Right lobe of liver (tissue), 4 donors: ENCODE data around the gene YPEL5.

ENCODE experiments used
- CTCF ChIP-seq, 4 donors: fragments of 200-600 bp in 3 of 4; fragments of 450-650 bp in 1 of 4; IDR thresholded peaks; one replicate each; pipeline versions ENCODE4 v1.5.1 to v1.8.0; 2016 to 2022; ENCODE audit warnings: antibody characterized with exemption in 4 of 4, mild to moderate bottlenecking in 2 of 4
- POLR2A ChIP-seq: fragments of 450-650 bp; IDR thresholded peaks from one replicate; pipeline ENCODE4 v1.6.1; 2017; ENCODE audit warnings: antibody characterized with exemption, mild to moderate bottlenecking
- donor health status: DM: no; HTN: no; CAD: no.
- donor health status: DM: no; HTN: no; CAD: no.
- donor health status: DM: no; HTN: yes; CAD: no.

GRCh38 chr2:30179536-30179935 is 32.7 kb downstream of the YPEL5 start:
- no peak for TF ChIP-seq CTCF (IDR thresholded peaks at IDR 0.05)
- TF ChIP-seq POLR2A, result no peak
